Activated CD8-positive, alpha-beta memory T cell treated with anti-CD3 and anti-CD28 coated beads, Interleukin-2, amount 50 U/mL, for 4 hours (primary cell): ENCODE data around the gene KCNK2.

Experiments
- DNase-seq: peaks from one replicate; pipeline ENCODE4 v3.0.0-alpha.2; 2020

The KCNK2 gene, protein sequence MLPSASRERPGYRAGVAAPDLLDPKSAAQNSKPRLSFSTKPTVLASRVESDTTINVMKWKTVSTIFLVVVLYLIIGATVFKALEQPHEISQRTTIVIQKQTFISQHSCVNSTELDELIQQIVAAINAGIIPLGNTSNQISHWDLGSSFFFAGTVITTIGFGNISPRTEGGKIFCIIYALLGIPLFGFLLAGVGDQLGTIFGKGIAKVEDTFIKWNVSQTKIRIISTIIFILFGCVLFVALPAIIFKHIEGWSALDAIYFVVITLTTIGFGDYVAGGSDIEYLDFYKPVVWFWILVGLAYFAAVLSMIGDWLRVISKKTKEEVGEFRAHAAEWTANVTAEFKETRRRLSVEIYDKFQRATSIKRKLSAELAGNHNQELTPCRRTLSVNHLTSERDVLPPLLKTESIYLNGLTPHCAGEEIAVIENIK

DNA sequence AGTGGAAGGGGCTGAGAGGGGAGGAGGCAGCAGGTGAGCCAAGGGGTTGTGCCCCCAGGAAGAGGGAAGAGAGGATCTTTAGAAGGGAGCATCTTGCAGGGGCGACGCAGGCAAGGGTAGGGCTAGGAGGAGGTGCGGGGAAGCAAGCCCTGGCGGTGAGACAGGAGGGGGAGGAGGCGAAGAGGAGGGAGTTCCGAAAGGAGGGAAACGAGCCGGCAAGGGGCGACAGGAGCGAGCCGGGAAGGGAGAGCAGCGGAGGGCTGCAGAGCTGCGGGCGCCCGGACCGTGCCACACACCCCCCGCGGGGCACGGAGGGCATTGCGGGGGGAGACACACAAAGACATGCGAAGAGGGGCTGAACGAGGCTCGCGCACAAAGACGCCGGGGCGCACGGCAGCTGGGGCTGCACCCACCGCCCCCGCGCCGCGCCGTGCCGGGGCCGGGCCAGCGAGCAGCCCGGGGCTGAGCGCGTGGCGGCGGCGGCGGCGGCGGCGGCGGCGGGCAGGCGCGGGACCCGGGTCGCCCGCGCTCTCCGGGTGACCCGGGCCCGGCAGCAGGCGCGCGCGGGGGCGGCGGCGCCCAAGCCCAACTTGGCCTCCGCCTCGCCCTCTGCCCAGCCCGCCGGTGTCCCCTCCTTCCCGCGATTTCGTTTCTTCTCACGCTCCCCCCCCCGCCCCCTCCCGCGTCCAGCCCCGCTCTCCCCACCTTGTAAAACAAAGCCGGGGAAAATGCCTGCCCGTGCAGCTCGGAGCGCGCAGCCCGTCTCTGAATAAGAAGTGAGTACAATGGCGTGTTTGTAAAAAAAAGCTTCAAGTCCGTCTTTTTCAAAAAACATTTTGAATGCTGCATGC, at the start of gene KCNK2:
TSS of gene KCNK2 (plus strand) at position 206 of the 851 bp plus-strand sequence. CDS start 649 bp downstream, outside the sequence.
- no peak for DNase-seq

GRCh38 chr1:215032911-215033526, 49.5 kb upstream of the KCNK2 start:
- no peak for DNase-seq

DNA sequence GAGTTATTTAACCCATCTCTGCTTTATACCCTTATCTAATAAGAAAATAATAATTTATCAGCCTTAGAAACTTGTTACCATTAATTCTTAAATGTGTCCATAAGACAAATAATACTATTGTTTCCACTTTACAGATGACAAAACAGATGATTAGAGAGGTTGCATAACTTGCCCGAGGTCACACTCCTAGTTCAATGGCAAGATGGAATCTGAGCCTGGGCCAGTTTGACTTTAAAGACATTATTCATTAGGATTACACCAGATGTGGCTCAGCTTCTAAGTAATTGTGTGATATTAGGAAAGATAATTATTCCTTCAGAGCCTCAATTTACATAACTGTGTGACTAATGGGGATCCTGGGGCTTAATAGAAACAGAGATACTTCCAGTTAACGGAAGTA, 42.3 kb upstream of the KCNK2 start:
- DNase-seq: no peak

DNA sequence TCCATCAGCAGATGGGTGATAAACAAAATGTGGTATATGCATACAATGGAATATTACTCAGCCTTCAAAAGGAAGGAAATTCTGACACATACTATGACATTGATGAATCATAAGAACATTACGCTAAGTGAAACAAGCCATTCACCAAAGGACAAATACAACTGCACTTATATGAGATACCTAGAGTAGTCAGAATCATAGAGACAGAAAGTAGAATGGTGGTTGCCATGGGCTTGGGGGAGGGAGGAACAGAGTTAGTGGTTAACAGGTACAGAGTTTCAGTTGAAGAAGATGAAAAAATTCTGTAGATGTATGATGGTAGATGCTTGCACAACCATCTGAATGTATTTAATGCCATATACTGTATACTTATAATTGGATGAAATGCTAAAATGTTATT, 39.1 kb upstream of the KCNK2 start:
- no peak for DNase-seq

DNA sequence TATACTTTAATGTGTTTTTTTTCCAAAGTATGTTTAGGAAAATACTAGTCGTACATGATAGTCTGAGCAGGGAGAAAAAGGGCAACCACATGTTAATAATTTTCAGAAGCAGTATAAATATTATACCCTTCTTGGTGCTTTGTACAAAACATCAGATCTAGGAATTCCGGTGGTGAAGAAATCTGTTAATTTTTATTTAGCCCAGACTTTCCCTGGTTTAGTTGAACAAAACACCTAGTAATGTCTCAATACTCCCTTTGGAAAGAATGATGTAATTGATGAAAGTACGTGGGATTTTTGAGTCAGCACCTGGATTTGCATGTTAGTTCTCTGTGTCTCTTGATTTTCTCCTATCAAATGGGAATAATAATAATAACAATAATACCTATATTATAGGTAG, 38.4 kb upstream of the KCNK2 start:
- DNase-seq: no peak

- DNase-seq: no peak
Observed at GRCh38 chr1:215045698-215046308, 36.7 kb upstream of the KCNK2 start.

DNA sequence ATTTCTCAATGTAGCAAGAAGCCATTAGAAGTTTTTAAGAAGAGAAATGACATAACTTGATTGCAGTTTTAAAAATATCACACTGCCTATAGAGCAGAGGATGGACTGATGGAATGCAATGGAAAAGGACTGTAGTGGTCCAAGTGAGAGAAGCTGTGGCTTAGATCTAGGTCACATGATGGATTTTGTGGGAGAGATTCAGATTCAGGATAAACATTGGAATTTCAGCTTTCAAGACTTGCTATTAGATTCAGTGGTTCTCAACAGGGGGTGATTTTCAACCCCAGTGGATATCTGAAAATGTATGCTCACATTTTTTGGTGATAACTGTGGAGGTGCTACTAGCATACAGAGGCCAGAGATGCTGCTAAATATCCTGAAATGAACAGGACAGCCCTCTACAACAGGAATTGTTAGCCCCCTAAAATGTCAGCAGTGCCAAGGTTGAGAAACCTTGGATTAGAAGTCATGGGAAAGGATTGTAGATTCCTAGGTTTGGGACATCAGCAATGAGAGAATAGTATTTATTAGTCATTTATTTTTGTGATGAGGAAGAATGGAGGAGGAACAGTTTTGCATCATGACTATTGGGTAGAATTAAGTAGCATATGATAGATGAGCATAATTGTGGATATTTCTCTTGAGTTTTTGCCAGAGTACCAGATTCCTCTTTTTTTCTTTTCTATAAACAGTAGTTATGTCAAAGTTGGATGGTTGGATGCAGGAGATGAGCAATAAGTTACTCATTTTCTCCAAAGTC, 30.1 kb upstream of the KCNK2 start:
- DNase-seq: no peak

- DNase-seq: no peak
Observed at GRCh38 chr1:215054266-215054665, 28.3 kb upstream of the KCNK2 start.

DNA sequence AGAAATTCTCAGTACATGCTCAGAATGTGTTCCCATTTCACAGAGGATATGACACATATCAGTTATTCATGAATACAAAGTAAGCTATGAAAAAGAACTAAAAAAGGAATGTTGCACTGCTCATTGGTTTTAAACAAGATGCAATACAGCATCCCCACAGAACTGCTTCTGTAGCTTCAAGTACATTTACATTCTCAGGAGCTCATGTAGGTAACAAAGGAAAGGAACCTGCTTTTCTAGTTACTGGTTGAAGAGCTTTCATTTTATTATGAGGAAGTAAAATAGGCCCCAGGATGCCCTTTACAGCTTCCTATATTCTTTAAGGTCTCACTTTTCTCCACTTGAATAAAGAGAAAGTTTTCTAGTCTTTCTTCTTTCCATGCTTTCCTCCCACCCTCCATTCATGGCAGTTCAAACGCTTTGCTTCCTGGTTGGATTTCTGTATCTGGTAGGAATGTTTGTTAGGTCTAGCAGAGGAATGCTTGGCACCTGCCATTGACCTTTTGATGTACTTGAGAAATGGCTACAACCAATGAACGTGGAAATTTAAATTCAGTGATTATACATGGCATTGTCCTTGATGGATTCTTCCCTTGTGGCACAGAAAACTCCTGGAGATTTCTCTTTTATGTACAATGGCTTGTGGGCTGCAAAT, 27.1 kb upstream of the KCNK2 start:
- DNase-seq: no peak

GRCh38 chr1:215056584-215056983, 26.0 kb upstream of the KCNK2 start:
- no peak for DNase-seq

DNA sequence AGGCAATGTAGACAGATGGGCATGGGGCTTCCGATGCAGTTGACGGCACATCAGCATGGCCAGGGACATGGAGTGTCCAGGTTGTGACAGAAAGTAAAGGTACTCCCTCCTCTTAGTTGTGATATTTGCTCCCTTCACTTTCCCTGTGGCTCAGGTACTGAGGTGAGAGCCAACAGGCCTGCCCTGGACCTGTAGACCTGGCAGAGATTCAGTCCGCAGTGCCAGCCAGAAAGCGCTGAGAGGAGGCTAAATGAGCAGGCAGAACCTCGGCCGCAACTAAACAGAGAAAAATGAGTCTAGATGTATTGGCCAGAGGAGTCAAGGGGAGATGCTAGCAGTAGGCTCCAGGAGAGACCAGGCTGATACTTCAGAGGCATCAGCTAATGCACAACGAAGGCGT, 22.6 kb upstream of the KCNK2 start:
- DNase-seq: no peak

- DNase-seq: no peak
Observed at GRCh38 chr1:215064327-215064726, 18.2 kb upstream of the KCNK2 start.

DNA sequence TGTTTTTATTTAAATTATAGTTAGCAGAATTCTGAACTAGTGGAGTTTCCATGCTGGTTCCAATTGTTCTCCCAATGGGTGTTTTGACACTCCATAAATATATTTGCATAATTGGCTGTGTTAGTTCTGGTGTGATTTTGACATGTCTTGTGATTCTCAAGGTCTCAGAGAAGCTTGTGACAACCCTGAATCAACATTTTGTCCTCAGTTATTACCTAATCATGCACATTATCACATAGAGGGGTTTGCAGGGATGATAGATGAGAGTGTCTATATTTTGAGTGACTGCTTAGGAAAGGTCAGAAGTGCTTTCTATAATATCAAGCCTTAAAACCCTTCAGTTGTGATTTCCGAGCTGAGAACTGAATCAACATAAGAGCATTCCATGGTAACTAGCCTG, 11.5 kb upstream of the KCNK2 start:
- no peak for DNase-seq

- DNase-seq: no peak
Observed at GRCh38 chr1:215076322-215076721, 6.2 kb upstream of the KCNK2 start.

GRCh38 chr1:215079456-215079855, 3.1 kb upstream of the KCNK2 start:
- no peak for DNase-seq

GRCh38 chr1:215081661-215082531, 641 bp upstream of the KCNK2 start:
- no peak for DNase-seq

DNA sequence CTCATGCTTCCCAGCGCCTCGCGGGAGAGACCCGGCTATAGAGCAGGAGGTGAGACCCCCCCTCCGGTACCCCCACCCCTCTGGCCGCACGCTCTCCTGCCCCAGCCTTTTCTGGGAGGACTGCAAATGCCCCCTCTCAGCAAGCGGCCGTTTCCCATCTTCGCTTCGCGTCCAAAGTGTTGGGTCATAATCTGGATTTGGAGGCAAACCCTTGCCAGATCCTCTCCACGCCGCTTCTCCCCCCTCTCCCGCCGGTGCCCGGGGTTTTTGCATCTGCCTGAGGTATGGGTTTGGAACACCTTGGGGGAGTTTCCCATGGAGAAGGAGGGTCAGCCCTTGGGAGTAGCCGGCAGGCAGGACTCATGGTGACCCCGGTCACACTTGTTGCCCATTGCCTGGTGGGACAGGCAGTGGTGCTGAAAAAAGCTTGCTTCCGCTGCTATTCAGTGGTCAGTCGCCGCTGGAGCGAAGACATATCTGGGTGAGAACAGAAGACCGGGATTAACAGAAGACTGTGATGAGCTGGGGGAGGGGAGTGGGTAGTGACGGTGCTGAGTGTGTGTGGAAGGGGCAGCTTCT, 935 bp downstream of the KCNK2 start:
- DNase-seq: no peak

- DNase-seq: no peak
Observed at GRCh38 chr1:215084621-215085020, 2.1 kb downstream of the KCNK2 start.

DNA sequence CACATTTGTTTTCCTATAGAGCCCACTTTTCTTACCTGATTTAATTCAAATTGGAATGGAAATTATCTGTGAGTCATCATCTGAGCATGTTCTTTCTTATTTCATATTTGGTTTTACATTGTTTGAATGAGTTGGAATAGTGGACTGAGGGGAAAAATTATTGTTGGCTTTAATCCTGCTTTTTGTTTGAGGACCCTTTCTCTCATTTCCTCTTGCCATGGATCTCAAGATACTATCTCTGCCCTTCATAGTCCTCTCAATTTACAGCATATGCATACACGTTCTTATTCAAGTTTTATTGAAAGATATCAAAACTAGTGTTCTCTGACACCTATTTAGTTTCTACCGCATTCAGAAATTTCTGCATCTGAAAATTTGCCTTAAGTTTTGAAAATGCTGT, 5.1 kb downstream of the KCNK2 start:
- no peak for DNase-seq

DNA sequence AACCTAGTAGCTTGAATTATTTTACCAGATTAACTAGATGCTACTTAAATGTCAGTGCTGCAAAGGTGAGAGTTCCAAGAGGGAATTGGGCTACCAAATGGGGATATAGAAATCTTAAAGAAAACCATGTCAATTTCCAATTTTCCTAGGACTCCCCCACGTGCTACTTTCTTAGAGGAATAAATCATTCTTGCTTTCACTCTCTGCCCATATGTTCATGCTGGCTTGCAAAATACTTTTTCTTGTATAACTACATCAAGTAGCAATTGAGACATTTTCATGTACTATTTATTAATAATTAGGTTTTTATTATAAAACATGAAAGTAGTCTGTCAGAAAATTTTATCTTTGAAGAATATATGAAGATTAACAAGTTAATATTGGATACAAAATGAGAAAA, 11.8 kb downstream of the KCNK2 start:
- no peak for DNase-seq
